WERI-Rb-1 (cell line): ENCODE data around the gene ADGRL3.

Source experiments
- DNase-seq: peaks from one replicate; pipeline ENCODE4 v3.0.0-alpha.2; 2020
- H3K27ac ChIP-seq: fragments of 250-450 bp; sonication (Bioruptor Pico); 2 replicates; pipeline ENCODE4 v1.5.1; 2020; ENCODE audit warnings: mild to moderate bottlenecking, moderate library complexity
- H3K27me3 ChIP-seq: fragments of 250-450 bp; sonication (Bioruptor Pico); 2 replicates; pipeline ENCODE4 v1.5.1; 2021; ENCODE audit warnings: mild to moderate bottlenecking, low read depth, moderate library complexity; ENCODE audit not compliant: insufficient read depth, severe bottlenecking
- H3K36me3 ChIP-seq: fragments of 250-450 bp; sonication (Bioruptor Pico); 2 replicates; pipeline ENCODE4 v1.5.1; 2020; ENCODE audit warnings: mild to moderate bottlenecking, moderate library complexity
- H3K4me3 ChIP-seq: 2 replicates; pipeline ENCODE4 v1.5.1; 2011; ENCODE audit warnings: low read depth, mild to moderate bottlenecking, control low read depth, low read length
- H3K9me3 ChIP-seq: fragments of 250-450 bp; sonication (Bioruptor Pico); 2 replicates; pipeline ENCODE4 v1.5.1; 2021; ENCODE audit warnings: mild to moderate bottlenecking, moderate library complexity; ENCODE audit not compliant: severe bottlenecking
- CTCF ChIP-seq: IDR thresholded peaks from 2 replicates; pipeline ENCODE4 v1.5.1; 2011; ENCODE audit warnings: low read depth, mild to moderate bottlenecking, control low read depth, inconsistent platforms, low read length

The ADGRL3 gene

DNA sequence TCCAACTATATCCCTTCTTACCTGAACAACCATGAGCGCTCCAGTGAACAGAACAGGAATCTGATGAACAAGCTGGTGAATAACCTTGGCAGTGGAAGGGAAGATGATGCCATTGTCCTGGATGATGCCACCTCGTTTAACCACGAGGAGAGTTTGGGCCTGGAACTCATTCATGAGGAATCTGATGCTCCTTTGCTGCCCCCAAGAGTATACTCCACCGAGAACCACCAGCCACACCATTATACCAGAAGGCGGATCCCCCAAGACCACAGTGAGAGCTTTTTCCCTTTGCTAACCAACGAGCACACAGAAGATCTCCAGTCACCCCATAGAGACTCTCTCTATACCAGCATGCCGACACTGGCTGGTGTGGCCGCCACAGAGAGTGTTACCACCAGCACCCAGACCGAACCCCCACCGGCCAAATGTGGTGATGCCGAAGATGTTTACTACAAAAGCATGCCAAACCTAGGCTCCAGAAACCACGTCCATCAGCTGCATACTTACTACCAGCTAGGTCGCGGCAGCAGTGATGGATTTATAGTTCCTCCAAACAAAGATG, 870.2 kb downstream of the ADGRL3 start:
- no peaks in the 10 kb centered on the region for H3K9me3 ChIP-seq
- no peaks in the 10 kb centered on the region for H3K27me3 ChIP-seq
- TF ChIP-seq CTCF, result 0 out of 2 replicates have a peak, but pooled peaks have one; percentile 3
- no peaks in the 10 kb centered on the region for H3K36me3 ChIP-seq
- H3K4me3 ChIP-seq, result no peak overlapping the region
- H3K27ac ChIP-seq, result no peak overlapping the region
- no peak for DNase-seq

DNA sequence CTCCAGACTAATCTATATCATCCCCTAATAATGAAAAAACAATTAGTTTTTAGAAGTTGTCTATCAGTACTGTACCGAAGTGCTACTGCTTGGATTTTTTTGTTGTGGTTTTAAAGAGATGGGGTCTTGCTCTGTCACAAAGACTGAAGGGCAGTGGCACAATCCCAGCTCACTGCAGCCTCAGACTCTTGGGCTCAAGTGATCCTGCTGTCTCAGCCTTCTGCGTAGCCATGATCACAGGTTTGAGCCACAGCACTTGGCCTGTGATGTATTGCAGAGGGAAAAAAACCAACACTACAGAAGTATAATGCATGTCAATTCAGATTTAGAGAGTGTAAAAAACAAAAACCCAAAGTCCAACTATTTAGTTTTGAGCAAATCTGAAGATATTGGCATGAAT, 875.0 kb downstream of the ADGRL3 start:
- DNase-seq, result no peak
- no peaks in the 10 kb centered on the region for H3K36me3 ChIP-seq
- no peak overlapping the region for H3K27ac ChIP-seq
- no peak for TF ChIP-seq CTCF
- no peak overlapping the region for H3K4me3 ChIP-seq
- no peaks in the 10 kb centered on the region for H3K9me3 ChIP-seq
- H3K27me3 ChIP-seq, result no peaks in the 10 kb centered on the region

DNA sequence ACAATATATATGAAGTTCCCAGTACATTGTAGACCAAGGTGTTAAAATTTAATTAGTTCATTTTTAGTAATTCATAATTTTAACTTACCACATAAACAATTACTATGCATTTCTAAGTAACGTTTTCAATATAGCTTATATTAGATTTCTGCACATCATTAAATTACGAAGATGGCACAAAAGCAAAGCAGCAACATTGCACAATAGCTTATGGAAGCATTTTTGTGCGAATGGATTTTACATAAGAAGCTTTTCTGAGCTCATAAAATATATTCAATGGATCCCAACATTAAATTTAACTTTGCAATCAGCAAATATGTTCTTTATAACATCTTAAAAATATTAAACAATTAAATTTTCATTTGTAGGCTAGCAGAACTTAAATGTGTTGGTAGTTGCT, 875.4 kb downstream of the ADGRL3 start:
- Histone ChIP-seq H3K9me3 (no peaks in the 10 kb centered on the region), H3K27ac (no peak overlapping the region), H3K27me3 (no peaks in the 10 kb centered on the region), H3K4me3 (no peak overlapping the region), H3K36me3 (no peaks in the 10 kb centered on the region)
- no peak for DNase-seq
- no peak for TF ChIP-seq CTCF

DNA sequence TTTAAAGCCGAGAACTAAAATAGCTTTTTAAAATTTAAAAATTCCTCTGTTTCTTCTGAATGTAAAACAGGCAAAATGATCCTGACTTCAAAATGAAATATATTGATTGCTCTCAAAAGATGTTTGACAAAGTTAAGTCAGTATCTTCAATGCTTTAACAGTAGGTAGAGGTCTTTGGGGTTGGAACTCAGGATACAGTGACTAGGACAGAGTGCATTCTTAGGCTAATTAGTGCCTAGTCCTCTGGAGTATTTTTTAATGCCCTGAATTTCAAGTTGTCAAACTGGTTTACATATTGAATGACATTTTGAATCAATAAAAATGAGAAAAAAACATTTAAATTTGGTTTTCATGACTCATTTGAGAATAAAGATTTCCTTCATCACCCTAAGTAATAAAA, 877.3 kb downstream of the ADGRL3 start:
- no peak for TF ChIP-seq CTCF
- H3K9me3 ChIP-seq, result no peaks in the 10 kb centered on the region
- no peak for DNase-seq
- H3K36me3 ChIP-seq, result no peaks in the 10 kb centered on the region
- no peak overlapping the region for H3K27ac ChIP-seq
- H3K27me3 ChIP-seq, result no peaks in the 10 kb centered on the region
- no peak overlapping the region for H3K4me3 ChIP-seq

- Histone ChIP-seq H3K4me3 (no peak overlapping the region), H3K36me3 (no peaks in the 10 kb centered on the region), H3K27me3 (no peaks in the 10 kb centered on the region), H3K9me3 (no peaks in the 10 kb centered on the region), H3K27ac (no peak overlapping the region)
- no peak for TF ChIP-seq CTCF
- no peak for DNase-seq
Measured at GRCh38 chr4:62080431-62080830, 880.3 kb downstream of the ADGRL3 start.

DNA sequence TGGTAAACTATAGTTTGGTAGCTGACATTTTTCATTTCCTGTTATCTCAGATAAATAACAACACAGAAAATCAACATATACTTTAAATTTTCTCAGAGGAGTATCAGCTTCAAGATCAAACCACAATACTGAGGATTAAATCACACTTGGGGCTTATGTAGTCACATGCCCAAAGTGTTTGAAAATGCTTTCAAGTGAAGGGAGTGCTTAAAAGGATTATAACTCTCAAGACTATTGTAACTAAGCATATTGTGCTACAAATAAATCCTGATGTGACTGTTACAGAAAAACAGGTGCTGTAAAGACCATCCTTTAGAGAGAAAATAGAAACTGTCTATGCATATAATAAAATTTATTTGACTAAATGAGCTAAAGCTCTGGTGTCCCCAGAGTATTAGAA, 887.6 kb downstream of the ADGRL3 start:
- Histone ChIP-seq H3K27ac (no peak overlapping the region; the same call in 1 of the 2 replicates), H3K36me3 (no peaks in the 10 kb centered on the region), H3K9me3 (peaks cover 3% of the 10 kb centered on the region), H3K27me3 (no peaks in the 10 kb centered on the region), H3K4me3 (no peak overlapping the region)
- no peak for TF ChIP-seq CTCF
- no peak for DNase-seq
